GM18858 (cell line): ENCODE data around the gene PITPNM1.
"Not testable (repeated sequence)": the region's sequence is repeated elsewhere in the genome, so short reads cannot be mapped to it uniquely, and the experiment has no call there.

Source experiments
- ATAC-seq: cut with Tn5 transposase; IDR thresholded peaks from one replicate; pipeline ENCODE4 v1.9.1; 2021; ENCODE audit not compliant: unreplicated experiment

PITPNM1 gene

GRCh38 chr11:67491276-67492068, 13.7 kb downstream of the PITPNM1 start:
- ATAC-seq: no peak

DNA sequence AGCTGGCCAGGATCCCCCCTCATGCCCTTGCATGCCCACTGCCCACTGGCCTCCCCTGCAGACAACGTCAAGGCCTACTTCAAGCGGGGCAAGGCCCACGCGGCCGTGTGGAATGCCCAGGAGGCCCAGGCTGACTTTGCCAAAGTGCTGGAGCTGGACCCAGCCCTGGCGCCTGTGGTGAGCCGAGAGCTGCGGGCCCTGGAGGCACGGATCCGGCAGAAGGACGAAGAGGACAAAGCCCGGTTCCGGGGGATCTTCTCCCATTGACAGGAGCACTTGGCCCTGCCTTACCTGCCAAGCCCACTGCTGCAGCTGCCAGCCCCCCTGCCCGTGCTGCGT, 14.5 kb downstream of the PITPNM1 start:
- no peak for ATAC-seq

DNA sequence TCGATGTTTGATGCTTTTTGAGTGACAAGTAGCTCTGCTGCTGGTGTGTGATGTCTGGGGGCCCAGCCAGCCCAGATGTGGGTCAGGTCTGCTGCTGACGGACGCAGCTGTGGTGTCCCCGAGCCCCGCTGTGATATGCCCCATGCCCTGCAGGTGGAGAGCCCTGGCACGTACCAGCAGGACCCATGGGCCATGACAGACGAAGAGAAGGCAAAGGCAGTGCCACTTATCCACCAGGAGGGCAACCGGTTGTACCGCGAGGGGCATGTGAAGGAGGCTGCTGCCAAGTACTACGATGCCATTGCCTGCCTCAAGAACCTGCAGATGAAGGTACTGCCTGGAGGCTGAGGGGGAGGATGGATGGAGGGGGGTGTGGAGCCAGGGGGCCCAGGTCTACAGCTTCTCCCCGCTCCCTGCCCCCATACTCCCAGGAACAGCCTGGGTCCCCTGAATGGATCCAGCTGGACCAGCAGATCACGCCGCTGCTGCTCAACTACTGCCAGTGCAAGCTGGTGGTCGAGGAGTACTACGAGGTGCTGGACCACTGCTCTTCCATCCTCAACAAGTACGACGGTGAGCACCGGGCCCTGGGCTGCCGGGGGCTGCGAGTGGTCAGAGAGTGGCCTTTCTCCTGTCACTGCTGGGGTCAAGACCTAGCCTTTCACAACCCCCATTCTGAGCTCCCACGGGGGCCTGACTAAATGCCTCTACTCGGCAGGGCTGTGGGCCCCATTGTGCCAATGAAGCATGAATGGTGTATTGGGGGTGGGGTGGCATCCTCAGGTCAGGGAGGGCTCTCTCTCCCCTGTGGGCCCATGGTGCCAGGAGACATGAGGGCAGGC, 15.1 kb downstream of the PITPNM1 start:
- no peak for ATAC-seq

GRCh38 chr11:67489203-67489884, 15.8 kb downstream of the PITPNM1 start:
- ATAC-seq: no peak

DNA sequence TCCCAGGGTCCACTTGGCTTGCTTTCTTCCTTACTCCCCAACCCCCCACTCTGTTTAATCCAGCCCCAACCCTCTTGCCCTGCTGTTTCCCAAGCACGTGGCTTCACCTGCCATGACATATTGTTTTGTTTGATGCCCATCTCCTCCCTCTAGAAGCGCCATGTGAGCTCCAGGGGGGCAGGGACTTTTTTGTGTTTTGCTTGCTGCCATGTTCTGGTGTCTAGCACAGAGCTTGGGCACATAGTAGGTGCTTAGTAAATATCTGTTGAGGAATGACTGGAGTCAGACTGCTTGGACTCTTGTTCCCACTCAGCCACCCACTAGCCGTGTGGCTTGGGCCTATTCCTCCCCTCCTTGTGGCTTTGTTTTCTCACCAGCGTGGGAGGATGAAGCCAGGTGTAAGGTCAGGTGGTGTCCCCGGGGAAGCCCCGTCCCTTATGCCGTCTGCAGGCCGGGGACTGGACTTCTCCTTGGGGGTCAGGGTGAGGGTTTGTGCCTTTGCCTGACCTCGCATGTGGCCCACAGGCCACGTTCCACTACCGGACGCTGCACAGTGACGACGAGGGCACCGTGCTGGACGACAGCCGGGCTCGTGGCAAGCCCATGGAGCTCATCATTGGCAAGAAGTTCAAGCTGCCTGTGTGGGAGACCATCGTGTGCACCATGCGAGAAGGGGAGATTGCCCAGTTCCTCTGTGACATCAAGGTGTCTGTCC, 18.5 kb downstream of the PITPNM1 start:
- ATAC-seq: no peak

DNA sequence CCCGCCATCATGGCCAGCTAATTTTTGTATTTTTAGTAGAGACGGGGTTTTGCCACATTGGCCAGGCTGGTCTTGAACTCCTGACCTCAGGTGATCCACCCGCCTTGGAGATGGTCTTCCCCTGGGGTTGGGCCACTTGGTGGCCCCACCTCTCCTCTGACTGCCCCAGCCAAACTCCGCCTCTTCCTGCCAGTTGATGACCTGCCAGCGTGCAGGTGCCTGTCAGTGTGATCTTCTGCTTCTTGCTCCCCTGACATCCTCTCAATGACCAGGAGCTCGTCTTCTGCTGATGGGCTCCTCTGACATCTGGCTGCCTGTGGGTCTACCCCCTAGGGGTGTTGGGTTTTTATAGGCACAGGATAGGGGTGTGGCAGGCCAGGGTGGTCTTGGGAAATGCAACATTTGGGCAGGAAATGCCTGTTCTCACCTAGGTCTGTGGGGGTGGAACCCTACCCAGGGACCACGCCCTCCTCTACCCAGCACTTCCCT, 19.2 kb downstream of the PITPNM1 start:
- not testable (repeated sequence) for ATAC-seq

DNA sequence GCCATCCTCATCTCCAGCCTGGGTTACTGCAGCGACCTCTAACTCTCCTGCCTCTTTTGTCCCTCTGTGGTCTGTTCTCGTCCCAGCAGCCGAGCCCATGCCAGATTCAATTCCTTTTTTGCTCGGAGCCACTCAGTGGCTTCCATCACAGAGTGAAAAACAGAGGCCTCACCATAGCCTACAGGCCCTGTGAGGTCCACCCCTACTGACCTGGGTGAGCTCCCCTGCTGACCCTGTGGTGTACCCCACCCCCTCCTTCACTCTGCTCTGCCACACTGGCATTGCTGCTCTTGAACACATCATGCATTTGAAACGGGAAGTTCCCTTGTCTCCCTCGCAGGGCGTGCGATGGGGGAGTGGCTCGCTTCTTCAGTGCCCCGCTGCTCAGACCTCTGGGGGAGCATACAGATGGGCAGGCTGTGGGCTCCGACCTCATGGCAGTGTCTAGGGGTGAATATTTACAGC, 20.3 kb downstream of the PITPNM1 start:
- no peak for ATAC-seq

DNA sequence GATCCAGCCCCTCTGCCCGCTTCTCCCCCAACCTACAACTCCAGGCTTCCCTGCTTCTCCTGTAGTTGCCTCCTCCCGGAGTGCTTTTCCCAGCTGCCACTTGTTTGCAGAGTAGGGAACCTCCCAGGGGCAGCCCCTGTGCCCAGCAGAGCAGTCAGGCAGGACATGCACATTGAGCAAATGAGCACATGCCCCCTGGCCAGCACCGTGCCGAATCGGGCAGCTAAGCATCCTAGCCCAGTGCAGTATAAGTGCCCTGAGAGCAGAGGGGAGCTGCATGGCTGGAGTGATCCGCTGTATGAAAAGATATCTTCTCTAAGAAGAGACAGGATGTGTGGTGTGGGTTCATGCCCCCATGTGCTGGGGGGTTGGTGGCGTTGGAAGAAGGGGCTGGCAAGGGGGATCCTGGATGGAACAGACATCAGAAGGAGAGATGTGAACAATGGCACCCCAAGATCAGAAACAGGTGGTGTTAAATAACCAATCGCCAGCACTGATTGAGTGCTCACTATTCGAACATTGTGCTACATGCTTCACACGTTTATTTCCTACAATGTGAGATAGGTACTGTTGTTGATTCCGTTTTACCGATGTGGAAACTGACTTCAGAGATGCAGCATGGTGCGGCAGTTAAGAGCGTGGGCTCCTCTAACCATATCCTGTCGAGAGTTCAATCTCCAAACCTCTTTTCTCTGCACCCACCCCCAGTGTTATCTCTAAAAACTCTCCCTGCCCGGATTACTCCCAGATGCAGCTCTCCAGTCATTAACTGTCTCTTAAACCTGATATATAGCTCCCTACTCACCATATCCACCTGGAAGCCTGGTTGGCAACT, 21.1 kb downstream of the PITPNM1 start:
- ATAC-seq: no peak

- peak; percentile 54 for ATAC-seq
Measured at GRCh38 chr11:67482827-67483798, 22.1 kb downstream of the PITPNM1 start, which contains the start of gene AIP. TSS of gene AIP (plus strand) at chr11:67483026. CDS start at chr11:67483159, 133 bp downstream.

- ATAC-seq: no peak
Measured at GRCh38 chr11:67482275-67482826, 22.8 kb downstream of the PITPNM1 start.

GRCh38 chr11:67477344-67478050, 27.7 kb downstream of the PITPNM1 start:
- not testable (repeated sequence) for ATAC-seq

- ATAC-seq: not testable (repeated sequence)
Measured at GRCh38 chr11:67476692-67477091, 28.5 kb downstream of the PITPNM1 start.

DNA sequence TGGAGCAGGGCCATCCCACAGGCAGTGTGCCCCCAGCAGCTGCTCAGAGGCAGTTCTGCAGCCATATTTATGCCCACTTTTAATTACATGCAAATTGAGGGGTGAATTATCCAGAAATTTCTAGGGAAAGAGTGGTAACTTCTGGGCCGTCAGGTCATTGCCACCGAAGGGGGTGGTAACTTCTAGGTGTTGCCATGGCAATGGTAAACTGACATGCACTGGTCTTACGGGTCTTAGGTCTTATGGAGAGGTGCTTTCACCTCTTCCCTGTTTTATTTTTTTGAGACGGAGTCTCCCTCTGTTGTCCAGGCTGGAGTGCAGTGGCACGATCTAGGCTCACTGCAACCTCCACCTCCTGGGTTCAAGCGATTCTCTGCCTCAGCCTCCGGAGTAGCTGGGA, 32.3 kb downstream of the PITPNM1 start:
- no peak for ATAC-seq

GRCh38 chr11:67470337-67471002, 34.7 kb downstream of the PITPNM1 start:
- ATAC-seq: no peak

- ATAC-seq: no peak
Measured at GRCh38 chr11:67469508-67469811, 35.7 kb downstream of the PITPNM1 start.

GRCh38 chr11:67468759-67469507, 36.2 kb downstream of the PITPNM1 start, which contains the start of gene TMEM134:
TSS of gene TMEM134 (minus strand) at chr11:67469251. CDS start at chr11:67469192, 59 bp downstream.
- peak; percentile 39 for ATAC-seq

GRCh38 chr11:67468456-67468758, 36.8 kb downstream of the PITPNM1 start:
- no peak for ATAC-seq
